Stomach (tissue), 19 donors: ENCODE results near the gene PJVK. TPM values are rescaled to one million over a fixed set of nuclear protein-coding genes. Genes with fewer than 3 reads are reported as not detected.

Experiments used
- DNase-seq, 2 donors: peaks; one replicate each; pipeline versions ENCODE4 v3.0.0 to v3.0.0-alpha.2; 2013 to 2019
- H3K27ac ChIP-seq, 5 donors: fragments of 200-600 bp in 4 of 5; sonication (generic) in 4 of 5; one replicate each; pipeline ENCODE4 v1.5.1; 2013 to 2019; ENCODE audit warnings: mild to moderate bottlenecking in 1 of 5, moderate library complexity in 1 of 5
- H3K27me3 ChIP-seq, 3 donors: fragments of 200-600 bp; sonication (generic); one replicate each; pipeline ENCODE4 v1.5.1; 2017 to 2019; ENCODE audit warnings: mixed run types in 1 of 3
- H3K36me3 ChIP-seq, 4 donors: fragments of 200-600 bp; sonication (generic); 1 replicate in 3 of 4; 2 replicates in 1 of 4; pipeline ENCODE4 v1.5.1; 2016 to 2019
- H3K4me1 ChIP-seq, 4 donors: fragments of 200-600 bp; sonication (generic); one replicate each; pipeline ENCODE4 v1.5.1; 2016 to 2019
- H3K4me3 ChIP-seq, 4 donors: fragments of 200-600 bp; sonication (generic) in 3 of 4; one replicate each; pipeline ENCODE4 v1.5.1; 2016 to 2019; ENCODE audit warnings: mild to moderate bottlenecking in 1 of 4
- H3K9me3 ChIP-seq, 4 donors: fragments of 200-600 bp; sonication (generic); one replicate each; pipeline ENCODE4 v1.5.1; 2016 to 2019
- CTCF ChIP-seq, 7 experiments: fragments of 450-650 bp in 4 of 7; fragments of 200-600 bp in 3 of 7; sonication (generic) in 3 of 7; IDR thresholded peaks; one replicate each; pipeline ENCODE4 v1.5.1; 2016 to 2019; ENCODE audit warnings: antibody characterized with exemption in 7 of 7, control low read depth in 2 of 7, mild to moderate bottlenecking in 1 of 7
- EP300 ChIP-seq: sonication (generic); formaldehyde crosslinking; IDR thresholded peaks from one replicate; pipeline ENCODE4 v1.6.1; 2017; ENCODE audit warnings: antibody characterized with exemption
- POLR2A ChIP-seq, 4 donors: fragments of 450-650 bp; IDR thresholded peaks; one replicate each; pipeline ENCODE4 v1.6.1; 2016; ENCODE audit warnings: antibody characterized with exemption in 4 of 4, control low read depth in 2 of 4, mild to moderate bottlenecking in 1 of 4, moderate library complexity in 1 of 4
- POLR2AphosphoS5 ChIP-seq, 3 donors: sonication (generic); formaldehyde crosslinking; IDR thresholded peaks; one replicate each; pipeline ENCODE4 v1.6.1; 2016; ENCODE audit warnings: antibody characterized with exemption in 3 of 3
- WGBS, 5 donors: extraction: QIAGEN DNeasy Blood & Tissue Kit in 3 of 5; methylation state at CpG; one replicate each; pipeline versions ENCODE4 v1.1.5 to v1.1.7; 2013 to 2018; 5-methylcytosine and 5-hydroxymethylcytosine counted together
- intact Hi-C: fragments of 100-400 bp; cut with DNase I; formaldehyde crosslinking; loops from one replicate; pipeline ENCODE4 v1.15.1; 2023; ENCODE audit warnings: low total_unique reads
- long read RNA-seq, 10 donors: transcript quantifications; one replicate each; lab custom pipeline, GENCODE V29; 2026
- polyA plus RNA-seq, 3 donors: library from polyadenylated mRNA; stranded (reverse); fragments of 200-250 nt; gene quantifications; one replicate each; pipeline ENCODE4 v1.2.3, GENCODE V29; 2013
- total RNA-seq, 5 donors: library from RNA; depleted of rRNA; stranded (reverse); fragments of >200 nt; gene quantifications; one replicate each; pipeline versions ENCODE4 v1.1.0 to v1.2.3, GENCODE V29; 2014 to 2016
- donor health status: healthy with polysubstance abuse.
- donor health status: Bipolar disorder and iron deficiency.
- donor health status: healthy.

PJVK gene, protein sequence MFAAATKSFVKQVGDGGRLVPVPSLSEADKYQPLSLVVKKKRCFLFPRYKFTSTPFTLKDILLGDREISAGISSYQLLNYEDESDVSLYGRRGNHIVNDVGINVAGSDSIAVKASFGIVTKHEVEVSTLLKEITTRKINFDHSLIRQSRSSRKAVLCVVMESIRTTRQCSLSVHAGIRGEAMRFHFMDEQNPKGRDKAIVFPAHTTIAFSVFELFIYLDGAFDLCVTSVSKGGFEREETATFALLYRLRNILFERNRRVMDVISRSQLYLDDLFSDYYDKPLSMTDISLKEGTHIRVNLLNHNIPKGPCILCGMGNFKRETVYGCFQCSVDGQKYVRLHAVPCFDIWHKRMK
- 1 to 10 TPM in 2 of 5 donors, under 1 TPM in 1, not detected in 2; 0.72 to 8.8 (median 2.2) TPM for total RNA-seq
- polyA plus RNA-seq = 1 to 10 TPM; 1.4 to 5.3 (median 3.8) TPM
- long read RNA-seq, donor 1 = 0 reads
- long read RNA-seq, donor 2, partial matches to known transcripts = 0 of 2 reads
- long read RNA-seq, donor 2, other reads (novel, unspliced or antisense) = 0 of 2 reads
- long read RNA-seq, donor 3 = 0 reads
- long read RNA-seq, donor 4 = 0 reads
- long read RNA-seq, donor 5 = 0 reads
- long read RNA-seq, donor 6 = 0 reads
- long read RNA-seq, donor 7 = 0 reads
- long read RNA-seq, donor 8, partial matches to known transcripts = 0 of 1 reads
- long read RNA-seq, donor 8, other reads (novel, unspliced or antisense) = 0 of 1 reads
- long read RNA-seq, donor 9 = 0 reads
- long read RNA-seq, donor 10 = 0 reads

DNA sequence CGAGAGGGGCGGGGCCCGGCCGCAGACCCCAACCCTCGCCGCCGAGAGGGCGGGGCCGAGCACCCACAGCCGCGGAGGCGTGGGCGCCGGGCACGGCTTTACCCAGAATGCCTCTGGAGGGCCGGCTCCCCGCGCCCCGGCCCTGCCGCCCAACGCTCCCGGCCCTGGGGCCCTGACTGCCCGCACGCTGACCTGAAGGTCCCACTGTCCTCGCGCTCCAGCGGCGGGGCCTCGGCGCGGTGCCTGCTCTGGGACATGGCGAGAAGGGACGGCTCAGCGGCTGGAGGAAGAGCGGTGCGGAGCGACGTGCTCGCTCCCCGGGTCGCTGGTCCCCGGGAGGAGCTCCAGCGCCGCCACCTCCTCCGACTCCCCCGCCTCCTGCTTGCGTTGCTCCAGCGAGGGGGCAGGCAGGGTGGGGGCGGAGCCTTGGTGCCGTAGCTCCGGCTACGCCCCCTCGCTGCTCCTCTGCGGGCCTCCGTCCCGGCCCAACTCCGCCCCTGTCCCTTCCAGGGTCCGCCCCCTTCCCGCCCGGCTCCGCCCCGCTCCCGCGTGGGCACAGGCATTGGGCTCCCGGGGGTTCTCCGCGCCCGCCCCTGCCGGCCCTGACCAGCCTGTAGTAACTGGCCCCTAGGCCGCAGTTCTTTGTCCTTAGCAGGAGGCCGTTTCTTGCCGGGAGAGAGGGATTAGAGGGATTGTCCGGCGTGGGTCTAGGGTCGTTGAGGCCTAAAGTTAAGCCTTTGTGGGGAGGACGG, at the start of gene PJVK, which contains the start of gene PRKRA:
Gene PJVK (plus strand): TSS at position 605 of the 752 bp plus-strand sequence. CDS start 2,032 bp downstream, outside the sequence.
Gene PRKRA (minus strand): TSS at position 402 of the 752 bp plus-strand sequence. CDS start 145 bp downstream, at position 257.
- peaks cover 7 to 40% (median 24%) of the 10 kb centered on the region in 4 donors for H3K4me1 ChIP-seq
- no peak for TF ChIP-seq EP300
- TF ChIP-seq POLR2AphosphoS5 (IDR thresholded peaks at IDR 0.05) = peak; percentile 76 to 95 (median 94)
- peak in 2 of 4 donors; percentile 77 to 80 for TF ChIP-seq POLR2A (IDR thresholded peaks at IDR 0.05)
- peak in 2 of 7 experiments; percentile 10 to 27 for TF ChIP-seq CTCF (IDR thresholded peaks at IDR 0.05)
- no peaks in the 10 kb centered on the region for H3K9me3 ChIP-seq
- peak within 1 kb of the TSS; percentile 70 to 94 (median 83) for H3K4me3 ChIP-seq
- peaks cover 4 to 26% (median 21%) of the 10 kb centered on the region in 4 donors for H3K36me3 ChIP-seq
- 0 to 1% (median 0%) methylated on average over 19 to 76 of the region's 76 CpGs for WGBS, 5 donors
- H3K27ac ChIP-seq = peak within 1 kb of the TSS; percentile 91 to 99 (median 99)
- DNase-seq = peak; percentile 97 to 100
- intact Hi-C loops = no loop called here
- H3K27me3 ChIP-seq = no peaks in the 10 kb centered on the region

- intact Hi-C loops = no loop called here
- H3K4me1 ChIP-seq = no peaks in the 10 kb centered on the region
- peaks cover 0 to 8% (median 0%) of the 10 kb centered on the region in 3 donors for H3K27me3 ChIP-seq
- H3K4me3 ChIP-seq = no peak overlapping the region
- no peak for TF ChIP-seq CTCF (IDR thresholded peaks at IDR 0.05)
- TF ChIP-seq EP300 = no peak
- no peak for TF ChIP-seq POLR2A (IDR thresholded peaks at IDR 0.05)
- no peak for TF ChIP-seq POLR2AphosphoS5 (IDR thresholded peaks at IDR 0.05)
- WGBS, 5 donors = 56 to 69% (median 63%) methylated on average over 6 of the region's 6 CpGs
- DNase-seq = no peak
- no peaks in the 10 kb centered on the region for H3K9me3 ChIP-seq
- H3K36me3 ChIP-seq = no peaks in the 10 kb centered on the region
- H3K27ac ChIP-seq = no peak overlapping the region
These were observed 49.2 kb upstream of the PJVK start for GRCh38 chr2:178401994-178402437.

GRCh38 chr2:178403671-178404306, 47.4 kb upstream of the PJVK start:
- no peak overlapping the region for H3K4me3 ChIP-seq
- H3K27ac ChIP-seq = no peak overlapping the region
- WGBS, 5 donors = 41 to 62% (median 49%) methylated on average over 3 of the region's 3 CpGs
- intact Hi-C loops = no loop called here
- no peaks in the 10 kb centered on the region for H3K4me1 ChIP-seq
- TF ChIP-seq CTCF (IDR thresholded peaks at IDR 0.05) (no peak), EP300 (no peak), POLR2A (IDR thresholded peaks at IDR 0.05) (no peak), POLR2AphosphoS5 (IDR thresholded peaks at IDR 0.05) (no peak)
- H3K9me3 ChIP-seq = no peaks in the 10 kb centered on the region
- peaks cover 0 to 8% (median 0%) of the 10 kb centered on the region in 3 donors for H3K27me3 ChIP-seq
- DNase-seq = no peak
- no peaks in the 10 kb centered on the region for H3K36me3 ChIP-seq
